ENCODE results near the gene COG7.
"Not testable (repeated sequence)": the region's sequence is repeated elsewhere in the genome, so short reads cannot be mapped to it uniquely, and the experiment has no call there.

The COG7 gene

DNA sequence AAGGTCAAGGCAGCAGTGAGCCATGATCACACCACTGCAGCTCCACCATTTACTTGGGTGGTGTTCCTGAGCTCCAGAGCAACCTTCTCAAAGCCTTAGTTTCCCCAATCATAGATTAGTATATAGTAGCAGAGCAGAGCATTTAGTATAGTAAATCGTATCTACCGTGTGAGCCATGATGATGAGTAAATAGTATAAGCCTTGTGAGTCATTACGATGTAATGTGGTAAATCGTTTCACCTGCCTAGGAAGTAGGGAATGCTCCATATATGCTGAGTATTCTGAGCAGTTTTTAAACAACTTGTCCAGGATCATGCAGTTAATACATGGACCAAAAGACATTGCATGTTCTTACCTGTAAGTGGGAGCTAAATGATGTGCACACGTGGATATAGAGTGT lies 84.5 kb downstream of the COG7 start:
- no peak for DNase-seq (ENCODE audit: extremely low spot score)
- POLR2A ChIA-PET = no interaction called here
- TF ChIP-seq PKNOX1 (IDR thresholded peaks at IDR 0.05) = no peak
- TF ChIP-seq ZNF384 (IDR thresholded peaks at IDR 0.05) = no peak
- TF ChIP-seq HDGF (IDR thresholded peaks at IDR 0.05; ENCODE audit: borderline replicate concordance) = no peak
- TF ChIP-seq FOXM1 (IDR thresholded peaks at IDR 0.05; ENCODE audit: borderline replicate concordance) = no peak
- no peak for TF ChIP-seq FOXA1 (IDR thresholded peaks at IDR 0.05)
- no peak for TF ChIP-seq FOXK2 (IDR thresholded peaks at IDR 0.05)
- no peak for TF ChIP-seq ARNT (IDR thresholded peaks at IDR 0.05)
- no peak for TF ChIP-seq BHLHE40 (IDR thresholded peaks at IDR 0.05; ENCODE audit: borderline replicate concordance)
- TF ChIP-seq SUZ12 (IDR thresholded peaks at IDR 0.05) = no peak

GRCh38 chr16:23367988-23368387 lies 85.0 kb downstream of the COG7 start:
- no peak for TF ChIP-seq SP1 (IDR thresholded peaks at IDR 0.05)
- no peak for TF ChIP-seq SUZ12 (IDR thresholded peaks at IDR 0.05)
- TF ChIP-seq FOXM1 (IDR thresholded peaks at IDR 0.05; ENCODE audit: borderline replicate concordance) = no peak
- TF ChIP-seq FOXA1 (IDR thresholded peaks at IDR 0.05) = no peak
- no peak for TF ChIP-seq FOXK2 (IDR thresholded peaks at IDR 0.05)
- TF ChIP-seq NFRKB (IDR thresholded peaks at IDR 0.05) = no peak
- no peak for TF ChIP-seq BHLHE40 (IDR thresholded peaks at IDR 0.05; ENCODE audit: borderline replicate concordance)
- no peak for TF ChIP-seq PKNOX1 (IDR thresholded peaks at IDR 0.05)
- TF ChIP-seq L3MBTL2 (conservative IDR thresholded peaks at IDR 0.05) = no peak
- TF ChIP-seq CTBP1 (IDR thresholded peaks at IDR 0.05; ENCODE audit: borderline replicate concordance) = no peak
- no peak for TF ChIP-seq ZNF384 (IDR thresholded peaks at IDR 0.05)
- TF ChIP-seq HDGF (IDR thresholded peaks at IDR 0.05; ENCODE audit: borderline replicate concordance) = no peak
- TF ChIP-seq TARDBP (IDR thresholded peaks at IDR 0.05) = no peak
- no peak for TF ChIP-seq ELF4 (IDR thresholded peaks at IDR 0.05)
- no peak for TF ChIP-seq LEF1 (IDR thresholded peaks at IDR 0.05; ENCODE audit: borderline replicate concordance)
- no peak for TF ChIP-seq ARNT (IDR thresholded peaks at IDR 0.05)
- DNase-seq (ENCODE audit: extremely low spot score) = no peak
- ChIA-PET POLR2A (no interaction called here), CTCF (no interaction called here)

More for the DNA sequence above, 84.5 kb downstream of the COG7 start:
- CTCF ChIA-PET = no interaction called here

GRCh38 chr16:23367564-23367963 lies 85.4 kb downstream of the COG7 start:
- ChIA-PET POLR2A (no interaction called here), CTCF (no interaction called here)
- TF ChIP-seq PKNOX1 (IDR thresholded peaks at IDR 0.05) = no peak
- no peak for DNase-seq (ENCODE audit: extremely low spot score)

DNA sequence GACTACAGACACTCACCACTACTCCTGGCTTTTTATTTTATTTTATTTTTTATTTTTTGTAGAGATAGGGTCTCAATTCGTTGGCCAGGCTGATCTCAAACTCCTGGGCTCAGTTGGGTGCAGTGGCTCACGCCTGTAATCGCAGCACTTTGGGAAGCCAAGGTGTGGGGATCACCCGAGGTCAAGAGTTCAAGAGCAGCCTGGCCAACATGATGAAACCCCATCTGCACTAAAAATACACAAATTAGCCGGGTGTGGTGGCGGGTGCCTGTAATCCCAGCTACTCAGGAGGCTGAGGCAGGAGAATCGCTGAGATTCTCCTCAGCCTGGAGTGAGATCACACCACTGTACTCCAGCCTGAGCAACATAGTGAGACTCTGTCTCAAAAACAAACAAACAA lies 86.6 kb downstream of the COG7 start:
- POLR2A ChIA-PET = not testable (repeated sequence)

DNA sequence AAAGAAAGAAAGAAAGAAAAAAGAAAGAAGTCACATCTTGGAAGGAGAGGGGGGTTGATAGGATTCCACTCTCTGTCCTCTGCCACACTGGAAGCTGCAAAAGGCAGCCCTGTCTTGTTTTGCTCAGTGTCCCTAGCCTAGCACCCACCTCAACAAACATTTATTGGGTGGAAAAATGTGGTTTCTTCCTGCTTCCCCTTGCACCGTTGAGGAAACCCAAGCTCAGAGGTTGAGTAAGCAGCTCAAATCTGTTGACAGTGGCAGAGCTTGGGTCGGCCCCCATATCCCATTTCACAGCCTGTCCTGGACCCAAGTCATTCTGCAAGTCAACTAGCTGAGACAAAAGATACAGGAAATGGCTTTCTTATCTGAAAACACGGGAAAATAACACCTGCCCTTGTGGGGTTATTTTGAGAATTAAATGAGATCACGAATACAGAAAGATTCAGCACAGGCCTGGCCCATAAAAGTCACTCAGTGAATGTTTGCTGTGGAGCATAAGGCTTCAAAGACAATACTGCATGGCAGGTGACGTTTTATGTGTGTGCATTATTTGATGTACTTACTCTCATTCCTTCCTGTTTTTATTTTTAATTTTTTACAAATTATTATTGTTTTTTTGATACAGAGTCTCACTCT lies 87.3 kb downstream of the COG7 start:
- no peak for DNase-seq (ENCODE audit: extremely low spot score)

More for the DNA sequence above, 86.6 kb downstream of the COG7 start:
- DNase-seq (ENCODE audit: extremely low spot score); CTCF ChIA-PET: not testable (repeated sequence)

DNA sequence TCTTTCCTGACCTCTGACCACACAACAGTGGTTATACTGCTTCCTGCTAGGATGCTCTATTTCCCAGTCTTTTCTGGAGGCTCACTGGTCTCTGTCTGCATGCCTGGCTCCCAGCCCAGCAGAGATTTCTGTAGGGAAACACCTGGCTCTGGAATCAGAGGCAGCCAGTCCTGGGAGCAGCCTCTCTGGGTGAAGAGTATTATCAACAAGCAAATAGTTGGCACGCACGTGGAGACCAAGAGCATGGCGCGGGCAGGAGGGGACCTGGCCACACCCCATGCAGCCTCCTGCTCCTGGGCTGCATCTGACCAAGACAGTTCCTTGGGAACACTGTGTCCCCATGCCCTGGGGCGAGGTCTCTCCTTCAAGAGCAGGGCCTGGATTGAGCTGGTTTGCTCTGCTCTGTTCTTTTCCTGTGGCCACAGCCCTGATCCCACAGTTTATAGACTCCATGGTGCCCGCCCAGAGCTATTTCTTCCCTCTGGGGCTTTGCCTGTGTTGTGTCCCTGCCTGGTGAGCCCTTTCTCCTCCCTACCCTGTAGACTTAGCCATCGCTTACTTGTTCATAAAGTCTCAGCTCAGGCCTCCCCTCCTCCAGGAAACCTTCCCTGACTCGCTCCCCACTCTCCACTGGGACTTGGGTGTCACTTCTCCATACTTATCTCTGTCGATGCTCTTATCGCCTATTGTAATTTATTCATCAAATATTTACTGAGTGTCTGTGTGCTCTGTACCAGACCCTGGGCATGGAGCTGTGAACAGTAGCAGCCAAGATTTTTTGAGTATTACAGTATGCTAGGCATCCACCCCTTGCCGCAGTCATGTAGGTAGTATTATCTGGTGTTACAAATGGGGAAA lies 90.3 kb downstream of the COG7 start:
- ChIA-PET POLR2A (interaction anchor here (1.1 kb wide), 1 partner anchor 16 kb away, joined by 3 read pairs; no protein-coding TSS in a partner anchor), CTCF (interaction anchor here (0.6 kb wide), 1 partner anchor 79 kb away, joined by 3 read pairs; no protein-coding TSS in a partner anchor)
- no peak for DNase-seq (ENCODE audit: extremely low spot score)
- TF ChIP-seq FOXA1 (IDR thresholded peaks at IDR 0.05) = no peak
- no peak for TF ChIP-seq CTBP1 (IDR thresholded peaks at IDR 0.05; ENCODE audit: borderline replicate concordance)
- no peak for TF ChIP-seq SP1 (IDR thresholded peaks at IDR 0.05)
- no peak for TF ChIP-seq ELF4 (IDR thresholded peaks at IDR 0.05)
- TF ChIP-seq ZNF384 (IDR thresholded peaks at IDR 0.05) = no peak
- no peak for TF ChIP-seq TARDBP (IDR thresholded peaks at IDR 0.05)
- no peak for TF ChIP-seq ARNT (IDR thresholded peaks at IDR 0.05)
- TF ChIP-seq FOXM1 (IDR thresholded peaks at IDR 0.05; ENCODE audit: borderline replicate concordance) = no peak
- TF ChIP-seq PKNOX1 (IDR thresholded peaks at IDR 0.05) = no peak
- no peak for TF ChIP-seq BHLHE40 (IDR thresholded peaks at IDR 0.05; ENCODE audit: borderline replicate concordance)
- TF ChIP-seq NFRKB (IDR thresholded peaks at IDR 0.05) = no peak
- no peak for TF ChIP-seq L3MBTL2 (conservative IDR thresholded peaks at IDR 0.05)
- TF ChIP-seq HDGF (IDR thresholded peaks at IDR 0.05; ENCODE audit: borderline replicate concordance) = no peak
- TF ChIP-seq FOXK2 (IDR thresholded peaks at IDR 0.05) = no peak
- TF ChIP-seq LEF1 (IDR thresholded peaks at IDR 0.05; ENCODE audit: borderline replicate concordance) = no peak
- TF ChIP-seq SUZ12 (IDR thresholded peaks at IDR 0.05) = no peak

More for the DNA sequence above, 87.3 kb downstream of the COG7 start:
- TF ChIP-seq FOXK2 (IDR thresholded peaks at IDR 0.05) (no peak), FOXM1 (IDR thresholded peaks at IDR 0.05; ENCODE audit: borderline replicate concordance) (no peak), FOXA1 (IDR thresholded peaks at IDR 0.05) (no peak), SUZ12 (IDR thresholded peaks at IDR 0.05) (no peak), HDGF (IDR thresholded peaks at IDR 0.05; ENCODE audit: borderline replicate concordance) (no peak), SP1 (IDR thresholded peaks at IDR 0.05) (no peak)
- CTCF ChIA-PET = no interaction called here
- POLR2A ChIA-PET = no interaction called here
